ENCODE data around the gene NCK2.

DNA sequence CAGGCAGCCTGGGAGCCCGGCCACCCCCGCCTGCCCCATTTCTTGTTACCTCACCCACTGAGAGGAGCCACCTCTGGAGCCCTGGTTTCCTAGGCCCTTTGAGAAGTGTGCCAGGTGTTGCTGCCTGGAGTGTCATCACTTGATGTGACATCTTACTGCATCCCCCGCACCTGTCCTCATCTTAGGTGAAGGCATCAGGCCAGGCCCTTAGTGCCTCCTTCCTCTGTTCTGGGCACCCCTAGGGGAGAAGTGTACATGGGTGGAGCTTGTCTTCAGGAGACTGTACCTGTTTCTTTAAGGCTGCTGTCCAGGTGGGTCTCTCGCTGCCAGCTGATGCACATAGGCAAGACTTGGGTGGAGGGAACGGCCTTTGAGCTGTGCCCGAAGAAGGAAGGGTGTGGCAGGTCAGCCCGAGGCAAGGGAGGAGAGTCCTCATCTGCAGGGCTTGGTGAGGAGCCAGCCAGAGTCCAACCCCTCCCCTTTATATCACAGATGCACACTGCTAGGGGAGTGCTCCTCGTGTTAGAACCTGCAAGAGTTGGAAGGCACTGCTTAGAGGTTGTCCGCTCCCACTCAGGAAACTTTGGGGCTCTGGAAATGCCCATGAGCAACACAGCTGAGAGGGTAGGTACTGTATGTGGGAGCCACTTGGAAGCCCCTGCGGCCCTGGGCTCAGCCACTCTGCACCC lies 45.9 kb downstream of the NCK2 start:
- TF ChIP-seq CTCF (conservative IDR thresholded peaks at IDR 0.05; ENCODE audit: low read depth, low read length): no peak
- no peak for TF ChIP-seq RAD21 (IDR thresholded peaks at IDR 0.05; ENCODE audit: low read length)
- no peak for TF ChIP-seq CEBPB (IDR thresholded peaks at IDR 0.05; ENCODE audit: low read depth, low read length)
- no peak for TF ChIP-seq POLR2A (IDR thresholded peaks at IDR 0.05; ENCODE audit: low read depth, low read length)
- no peak for TF ChIP-seq MAFK (IDR thresholded peaks at IDR 0.05; ENCODE audit: low read depth, low read length)

All from IMR-90 (cell line).